Jurkat, Clone E6-1 (cell line): ENCODE results near the gene P3H1. TPM values are rescaled to one million over a fixed set of nuclear protein-coding genes. Genes with fewer than 3 reads are reported as not detected.
"Not testable (repeated sequence)": the region's sequence is repeated elsewhere in the genome, so short reads cannot be mapped to it uniquely, and the experiment has no call there.

ENCODE experiments used
- DNase-seq: peaks from one replicate; pipeline ENCODE4 v3.0.0-alpha.2; 2011; ENCODE audit warnings: low read depth, low spot score
- H3K4me3 ChIP-seq: 2 replicates; pipeline ENCODE4 v1.5.1; 2011; ENCODE audit warnings: mild to moderate bottlenecking, low read length, control low read depth, moderate library complexity
- polyA plus RNA-seq: library from polyadenylated mRNA; unstranded; fragments of >200 nt; gene quantifications from one replicate; pipeline ENCODE4 v1.2.1, GENCODE V29; 2012; ENCODE audit warnings: missing spikeins; ENCODE audit not compliant: insufficient read length, insufficient read depth

P3H1 gene, protein sequence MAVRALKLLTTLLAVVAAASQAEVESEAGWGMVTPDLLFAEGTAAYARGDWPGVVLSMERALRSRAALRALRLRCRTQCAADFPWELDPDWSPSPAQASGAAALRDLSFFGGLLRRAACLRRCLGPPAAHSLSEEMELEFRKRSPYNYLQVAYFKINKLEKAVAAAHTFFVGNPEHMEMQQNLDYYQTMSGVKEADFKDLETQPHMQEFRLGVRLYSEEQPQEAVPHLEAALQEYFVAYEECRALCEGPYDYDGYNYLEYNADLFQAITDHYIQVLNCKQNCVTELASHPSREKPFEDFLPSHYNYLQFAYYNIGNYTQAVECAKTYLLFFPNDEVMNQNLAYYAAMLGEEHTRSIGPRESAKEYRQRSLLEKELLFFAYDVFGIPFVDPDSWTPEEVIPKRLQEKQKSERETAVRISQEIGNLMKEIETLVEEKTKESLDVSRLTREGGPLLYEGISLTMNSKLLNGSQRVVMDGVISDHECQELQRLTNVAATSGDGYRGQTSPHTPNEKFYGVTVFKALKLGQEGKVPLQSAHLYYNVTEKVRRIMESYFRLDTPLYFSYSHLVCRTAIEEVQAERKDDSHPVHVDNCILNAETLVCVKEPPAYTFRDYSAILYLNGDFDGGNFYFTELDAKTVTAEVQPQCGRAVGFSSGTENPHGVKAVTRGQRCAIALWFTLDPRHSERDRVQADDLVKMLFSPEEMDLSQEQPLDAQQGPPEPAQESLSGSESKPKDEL
- 53.7 TPM for polyA plus RNA-seq

DNA sequence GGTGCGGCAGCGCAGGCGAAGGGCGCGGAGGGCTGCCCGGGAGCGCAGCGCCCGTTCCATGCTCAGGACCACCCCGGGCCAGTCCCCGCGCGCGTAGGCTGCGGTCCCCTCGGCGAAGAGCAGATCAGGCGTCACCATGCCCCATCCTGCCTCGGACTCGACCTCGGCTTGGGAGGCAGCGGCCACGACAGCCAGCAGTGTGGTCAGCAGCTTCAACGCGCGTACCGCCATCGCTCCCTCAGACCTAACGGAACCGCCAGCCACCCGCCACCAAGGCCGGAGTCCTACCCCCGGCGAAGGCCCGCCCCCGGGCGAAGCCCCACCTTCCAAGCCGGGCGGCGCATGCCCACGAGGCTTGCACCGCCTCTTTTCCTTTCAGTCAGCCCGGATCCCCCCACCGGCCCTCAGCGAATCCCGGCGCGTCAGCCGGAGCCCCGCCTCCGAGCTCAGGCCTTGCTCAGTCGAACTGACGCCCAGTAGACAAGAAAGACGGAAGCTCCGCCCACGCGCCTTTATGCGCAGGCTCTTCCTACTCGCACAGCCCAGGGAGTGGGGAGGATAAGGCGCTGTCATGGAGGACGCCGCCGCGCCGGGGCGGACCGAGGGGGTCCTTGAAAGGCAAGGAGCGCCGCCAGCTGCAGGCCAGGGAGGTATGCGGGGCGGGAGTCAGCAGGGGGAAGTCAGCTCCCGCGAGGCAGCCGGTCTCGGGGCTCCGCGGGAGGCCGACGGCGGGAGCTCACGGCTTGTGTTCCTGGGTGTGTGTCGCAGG is at the start of gene P3H1, which contains the start of gene C1orf50:
Gene P3H1 (minus strand): TSS at position 288 of the 769 bp plus-strand sequence. CDS start 57 bp downstream, at position 231.
Gene C1orf50 (plus strand): TSS at position 509 of the 769 bp plus-strand sequence. CDS start 63 bp downstream, at position 572.
- peak within 1 kb of the TSS; percentile 88 for H3K4me3 ChIP-seq
- DNase-seq = peak; percentile 99

DNA sequence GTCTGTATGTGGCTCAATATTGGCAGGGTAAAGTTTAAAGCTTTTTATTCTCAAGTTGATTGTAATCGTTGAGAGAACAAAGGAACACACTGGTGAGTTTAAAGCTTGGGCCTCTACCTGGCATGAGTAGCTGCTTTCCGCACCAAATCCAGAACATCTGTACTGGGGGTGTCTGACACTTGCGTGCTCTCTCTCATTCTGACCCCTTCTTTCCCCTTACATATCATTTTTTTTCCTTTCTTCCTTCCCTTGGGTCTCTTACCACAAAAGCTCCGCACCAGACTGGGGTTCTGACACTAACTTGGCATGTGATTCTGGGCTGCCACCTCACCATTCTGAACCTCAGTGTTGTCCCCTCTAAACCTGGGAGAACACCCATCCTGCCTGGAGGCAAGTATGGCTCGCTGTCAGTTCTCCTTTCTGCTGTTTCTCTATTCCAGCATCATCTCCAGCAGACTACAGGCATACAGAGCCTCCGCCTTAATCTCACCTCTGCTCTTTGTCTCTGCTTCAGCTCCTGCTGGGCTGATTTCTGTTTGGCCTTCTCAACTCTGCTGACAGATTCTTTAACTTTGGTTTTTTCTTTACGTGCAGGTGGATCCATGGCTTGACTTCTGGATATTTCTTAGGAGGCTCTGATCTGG is 49.2 kb upstream of the P3H1 start:
- DNase-seq = peak; percentile 10
- peak overlapping the region; percentile 80 for H3K4me3 ChIP-seq

DNA sequence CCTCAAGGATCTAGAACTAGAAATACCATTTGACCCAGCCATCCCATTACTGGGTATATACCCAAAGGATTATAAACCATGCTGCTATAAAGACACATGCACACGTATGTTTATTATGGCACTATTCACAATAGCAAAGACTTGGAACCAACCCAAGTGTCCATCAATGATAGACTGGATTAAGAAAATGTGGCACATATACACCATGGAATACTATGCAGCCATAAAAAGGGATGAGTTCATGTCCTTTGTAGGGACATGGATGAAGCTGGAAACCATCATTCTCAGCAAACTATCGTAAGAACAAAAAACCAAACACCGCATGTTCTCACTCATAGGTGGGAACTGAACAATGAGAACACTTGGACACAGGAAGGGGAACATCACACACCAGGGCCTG is 48.0 kb upstream of the P3H1 start:
- not testable (repeated sequence) for DNase-seq, H3K4me3 ChIP-seq

DNA sequence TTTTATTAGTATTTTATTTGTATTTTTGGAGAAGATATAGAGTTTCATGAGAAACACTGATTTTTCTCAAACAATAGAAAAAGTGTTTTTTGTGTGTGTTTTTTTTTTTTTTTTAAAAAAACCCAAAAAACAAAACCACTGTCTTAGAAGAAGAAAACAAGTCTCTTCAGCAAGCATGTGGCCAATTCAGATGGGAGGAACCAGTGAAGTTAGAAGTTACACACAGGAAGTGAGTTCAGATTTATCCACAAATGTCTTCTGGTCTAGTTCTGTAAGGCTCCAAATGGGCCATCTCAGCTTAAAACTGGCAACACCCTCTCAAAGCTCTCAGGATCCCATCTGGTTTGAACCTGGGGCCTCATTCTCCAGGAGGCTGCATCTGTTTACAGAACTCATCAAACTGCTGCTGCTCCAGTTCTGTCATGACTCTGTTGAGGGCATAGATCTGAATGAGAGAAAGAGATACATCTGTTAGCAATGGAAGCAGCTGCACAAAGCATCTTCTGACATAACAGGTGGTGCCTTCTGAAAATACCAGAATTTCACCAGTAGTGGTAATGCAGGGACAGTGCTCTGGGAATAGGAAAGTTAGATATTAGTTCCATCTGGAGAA is 40.3 kb upstream of the P3H1 start:
- DNase-seq = no peak
- H3K4me3 ChIP-seq = no peak overlapping the region

DNA sequence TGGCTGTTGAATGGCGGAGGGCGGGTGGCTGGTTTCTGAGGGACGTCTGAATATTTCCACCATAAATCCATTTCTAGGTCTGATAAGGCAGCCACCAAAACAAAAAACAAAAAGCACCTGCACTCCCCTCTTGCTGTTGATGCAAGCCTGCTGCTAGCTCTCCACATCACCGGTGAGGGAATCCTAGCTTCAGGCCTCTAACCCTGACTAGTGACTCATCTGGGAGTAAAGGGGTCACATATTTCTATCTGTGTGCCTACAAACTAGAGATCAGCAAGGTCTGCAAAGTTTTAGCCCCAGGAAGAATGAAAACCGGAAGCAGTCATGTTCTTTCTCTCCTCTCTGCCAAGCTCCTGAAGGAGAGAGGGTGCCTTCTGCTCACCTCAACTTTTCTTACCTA is 39.8 kb upstream of the P3H1 start:
- no peak overlapping the region for H3K4me3 ChIP-seq
- DNase-seq = no peak

DNA sequence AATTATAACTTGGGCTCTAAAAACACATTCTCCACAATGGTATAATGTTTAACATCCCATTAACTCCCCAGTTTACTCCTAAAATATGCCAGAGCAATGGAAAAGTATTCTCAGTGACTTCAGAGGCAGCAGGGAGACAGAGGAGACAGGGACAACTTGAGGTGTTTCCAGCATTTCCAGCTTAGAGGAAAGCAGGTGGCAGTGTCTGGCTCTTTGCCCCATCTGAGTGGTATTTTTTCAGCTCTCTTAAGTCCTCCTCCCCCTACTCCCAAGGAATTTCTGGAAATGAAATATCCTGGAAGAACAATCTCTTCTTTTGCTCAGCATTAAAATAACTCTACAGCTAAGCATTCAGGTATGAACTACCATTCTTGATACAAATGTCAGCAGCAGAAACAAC is 39.3 kb upstream of the P3H1 start:
- DNase-seq = no peak
- no peak overlapping the region for H3K4me3 ChIP-seq

DNA sequence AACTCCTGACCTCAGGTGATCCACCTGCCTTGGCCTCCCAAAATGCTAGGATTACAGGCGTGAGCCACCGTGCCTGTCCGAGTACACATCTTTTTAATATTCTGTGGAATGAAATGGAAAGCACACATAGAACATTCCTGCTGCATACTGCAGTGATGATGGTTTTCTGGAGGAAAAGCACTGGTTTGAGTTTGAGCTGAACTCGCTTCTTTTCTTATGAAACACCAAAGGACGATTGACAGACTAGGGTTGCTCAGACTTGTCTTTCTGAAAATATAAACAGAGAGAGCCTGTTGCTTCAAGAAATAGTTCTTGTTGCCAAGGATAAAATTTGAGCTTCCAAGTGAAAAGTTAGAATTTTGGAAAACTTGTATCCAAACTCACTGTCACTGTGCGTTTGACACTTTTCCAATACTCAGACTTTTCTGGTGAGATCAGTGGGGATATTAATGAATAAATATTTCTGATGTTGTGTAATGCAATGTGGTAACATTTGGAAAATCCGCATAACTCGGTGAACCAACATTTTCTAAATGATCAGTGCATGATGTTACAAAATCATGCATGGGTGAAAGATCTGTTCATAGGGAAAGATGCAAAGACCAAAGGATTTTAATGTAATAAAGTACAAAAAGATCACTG is 35.1 kb upstream of the P3H1 start:
- H3K4me3 ChIP-seq = no peak overlapping the region

DNA sequence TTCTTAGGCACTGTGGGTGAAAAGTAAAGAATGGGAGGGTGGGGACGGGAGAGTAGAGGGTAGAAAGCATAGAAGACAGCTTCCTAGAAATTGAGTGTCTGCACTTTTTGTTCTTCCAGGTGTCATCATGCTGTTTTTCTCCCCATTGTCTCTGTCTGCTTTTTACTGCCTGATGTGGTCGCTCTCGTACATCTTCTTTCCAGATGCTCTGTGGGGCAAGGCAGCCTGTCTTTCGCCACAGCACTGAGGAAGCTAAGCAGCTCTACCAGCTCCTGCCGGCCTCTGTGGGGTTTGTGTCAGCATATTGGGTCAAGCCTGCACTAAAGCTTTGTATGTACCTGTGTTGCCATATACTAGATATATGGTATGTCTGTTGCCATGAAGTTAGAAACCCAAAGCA is 31.2 kb upstream of the P3H1 start:
- DNase-seq = no peak
- no peak overlapping the region for H3K4me3 ChIP-seq

More for the DNA sequence above, 35.1 kb upstream of the P3H1 start:
- DNase-seq = no peak

DNA sequence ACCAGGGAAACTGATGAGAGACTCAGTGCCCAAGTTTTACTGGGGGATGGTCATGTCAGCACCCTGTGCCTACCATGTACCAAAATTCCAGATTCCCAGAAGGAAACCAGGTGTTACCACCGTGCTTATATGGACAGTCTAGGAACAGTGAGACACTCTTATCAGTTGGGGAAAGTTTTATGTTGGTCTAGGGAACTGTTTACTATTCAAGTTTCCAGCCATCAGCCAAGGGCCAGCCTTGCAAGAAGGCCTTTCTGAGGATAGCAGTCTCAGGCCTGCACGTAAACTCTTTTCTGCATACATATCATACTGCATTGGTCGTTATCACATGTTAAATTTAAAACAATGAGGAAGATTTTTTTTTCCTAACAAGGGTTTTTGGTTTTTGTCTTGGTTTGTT is 30.6 kb upstream of the P3H1 start:
- no peak overlapping the region for H3K4me3 ChIP-seq
- DNase-seq = no peak

DNA sequence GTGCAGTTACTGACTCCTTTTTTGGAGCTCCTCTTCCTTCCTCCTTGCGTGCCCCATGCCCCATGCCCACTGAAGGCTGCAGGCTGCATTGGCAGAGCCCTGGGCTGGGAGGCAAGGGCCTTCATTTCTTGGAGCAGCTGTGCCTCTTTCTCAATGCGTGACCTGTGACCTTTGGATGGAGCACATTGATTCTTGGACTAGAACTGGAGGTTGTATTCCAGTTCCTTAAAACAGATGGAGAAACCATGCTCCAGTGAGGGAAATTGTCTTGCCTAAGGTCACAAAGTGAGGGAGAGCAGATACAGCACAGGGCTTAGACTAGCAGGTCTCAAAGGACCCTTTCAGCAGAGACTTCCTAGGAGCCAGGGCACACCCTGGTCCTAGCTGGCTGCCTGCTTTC is 27.0 kb upstream of the P3H1 start:
- DNase-seq = no peak
- no peak overlapping the region for H3K4me3 ChIP-seq

DNA sequence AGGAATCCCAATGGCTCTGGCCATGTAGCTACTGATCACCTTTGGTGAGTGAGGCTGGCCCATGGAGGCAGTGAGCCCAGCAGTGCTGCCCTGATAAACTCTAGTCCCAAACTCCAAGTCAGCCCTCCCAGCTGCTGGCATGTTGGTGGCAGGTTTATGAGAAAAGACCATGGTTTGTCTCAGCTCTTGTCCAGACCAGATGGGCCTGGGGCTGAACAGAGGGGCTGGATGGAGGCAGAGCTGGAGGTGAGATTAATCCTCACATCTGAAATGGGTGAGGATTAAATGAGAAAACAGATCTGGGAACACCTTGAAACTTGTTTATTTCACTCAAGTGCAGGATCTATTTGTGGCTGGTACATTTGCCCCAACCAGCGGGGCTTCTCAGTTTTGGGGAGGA is 21.2 kb upstream of the P3H1 start:
- DNase-seq = no peak
- H3K4me3 ChIP-seq = no peak overlapping the region

DNA sequence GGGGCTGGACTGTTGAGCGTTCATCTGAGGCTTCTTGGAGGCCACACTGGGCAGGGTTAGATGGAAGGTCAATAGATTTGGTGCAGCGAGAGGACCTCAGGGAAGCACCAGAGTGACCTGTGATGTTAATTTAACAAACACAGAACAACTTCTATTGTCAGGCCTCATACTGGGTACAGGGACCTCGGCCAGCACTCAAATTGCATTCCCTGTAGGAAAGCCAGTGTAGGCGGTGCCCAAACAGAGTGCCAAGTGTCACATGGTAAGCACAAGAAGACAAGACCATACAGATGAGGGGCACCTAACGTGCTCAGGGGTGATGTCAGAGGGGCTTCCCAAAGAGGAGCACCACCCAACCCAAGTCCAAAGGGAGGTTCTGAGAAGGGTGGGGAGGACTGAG is 19.3 kb upstream of the P3H1 start:
- H3K4me3 ChIP-seq = no peak overlapping the region
- no peak for DNase-seq

DNA sequence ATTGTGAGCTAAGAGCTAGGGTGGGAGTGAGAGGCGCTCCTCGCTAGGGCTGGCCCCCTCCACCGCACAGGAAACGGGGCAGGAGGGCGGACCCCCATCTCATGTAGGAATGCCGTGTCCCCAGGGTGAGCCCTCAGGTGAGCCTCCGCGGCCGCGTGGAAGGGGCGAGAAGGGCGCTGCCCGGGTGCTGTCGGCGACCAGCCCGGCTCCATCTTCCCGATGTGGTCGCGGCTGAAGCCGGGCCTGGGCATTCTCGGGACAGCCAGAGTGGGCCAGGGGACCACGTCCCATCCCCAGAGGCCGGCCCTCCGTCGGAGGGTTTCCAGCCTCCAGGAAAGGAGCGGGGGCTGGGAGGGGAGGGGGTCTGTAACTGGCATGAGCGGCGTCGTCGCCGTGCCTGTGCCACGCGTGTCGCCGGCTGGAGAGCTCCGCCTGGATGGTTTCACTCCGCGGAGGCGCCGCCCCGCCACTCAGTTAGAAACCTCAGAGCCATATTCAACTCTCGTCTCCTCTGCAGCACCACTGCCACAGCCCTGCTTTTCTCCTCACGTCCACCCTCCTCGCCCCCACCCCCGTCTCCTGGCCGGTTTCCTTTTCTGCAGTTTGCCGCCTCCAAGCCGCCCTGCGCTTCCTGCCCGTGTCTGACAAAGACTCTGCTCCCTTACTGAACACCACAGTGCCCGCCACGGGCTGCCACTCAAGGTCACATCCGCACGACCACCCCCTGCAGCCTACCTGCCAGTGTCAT is 18.3 kb upstream of the P3H1 start, which contains the start of gene TMEM269:
Gene TMEM269 (plus strand): TSS at position 46 of the 748 bp plus-strand sequence. CDS start 4,903 bp downstream, outside the sequence.
- no peak within 1 kb of the TSS for H3K4me3 ChIP-seq
- DNase-seq = no peak

DNA sequence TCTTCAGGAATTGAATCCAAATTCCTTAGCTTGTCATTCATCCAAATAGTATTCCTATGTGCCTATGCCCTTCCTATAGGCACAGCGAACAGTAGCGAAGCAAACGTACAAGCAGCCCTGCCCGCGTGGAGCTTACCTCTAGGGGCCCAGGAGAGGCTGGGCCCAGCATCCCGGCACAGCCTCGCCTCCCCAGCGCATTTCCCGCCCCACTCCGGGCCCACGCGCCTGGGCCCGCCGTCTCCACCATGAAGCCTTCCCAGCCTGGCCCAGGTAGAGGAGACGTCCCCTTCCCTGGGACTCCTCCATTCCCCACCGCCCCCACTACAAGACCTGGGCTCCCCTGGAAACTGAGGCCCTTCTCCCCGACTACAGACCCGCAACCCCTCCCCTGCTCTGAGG is 17.7 kb upstream of the P3H1 start:
- H3K4me3 ChIP-seq = no peak overlapping the region
- DNase-seq = no peak

DNA sequence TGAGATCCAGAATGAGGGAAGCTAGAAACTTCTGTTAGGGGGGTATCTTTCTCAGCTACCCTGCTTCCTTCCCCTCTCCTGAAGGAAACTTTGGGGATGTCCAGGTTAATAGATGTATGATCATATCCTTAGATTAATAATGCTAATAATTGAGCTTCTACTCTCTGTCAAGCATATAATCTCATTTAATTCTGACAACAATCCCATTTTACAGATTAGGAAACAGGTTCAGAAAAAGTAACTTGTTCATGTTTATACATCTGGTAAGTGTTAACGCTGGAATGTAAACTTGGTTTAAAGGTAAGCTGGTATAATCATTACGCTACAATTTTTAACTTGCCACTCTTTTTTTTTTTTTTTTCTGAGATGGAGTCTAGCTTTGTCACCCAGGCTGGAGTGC is 16.3 kb upstream of the P3H1 start:
- no peak overlapping the region for H3K4me3 ChIP-seq
- no peak for DNase-seq

DNA sequence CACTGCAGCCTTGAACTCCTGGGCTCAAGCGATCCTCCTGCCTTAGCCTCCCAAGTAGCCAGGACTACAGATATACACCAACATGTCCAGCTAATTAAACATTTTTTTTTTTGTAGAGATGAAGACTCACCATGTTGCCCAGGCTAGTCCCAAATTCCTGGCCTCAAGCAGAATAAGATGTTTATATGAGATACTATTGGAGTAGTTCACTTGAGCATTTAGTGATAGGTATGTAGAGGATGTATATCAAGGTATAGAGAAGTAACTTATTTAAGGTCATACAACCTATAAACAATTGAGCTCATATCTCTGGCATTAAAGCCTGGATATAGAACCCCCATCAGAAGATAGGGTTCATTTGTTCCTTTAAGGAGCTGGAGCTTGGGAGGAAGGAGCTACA is 13.3 kb upstream of the P3H1 start:
- H3K4me3 ChIP-seq = no peak overlapping the region
- no peak for DNase-seq

DNA sequence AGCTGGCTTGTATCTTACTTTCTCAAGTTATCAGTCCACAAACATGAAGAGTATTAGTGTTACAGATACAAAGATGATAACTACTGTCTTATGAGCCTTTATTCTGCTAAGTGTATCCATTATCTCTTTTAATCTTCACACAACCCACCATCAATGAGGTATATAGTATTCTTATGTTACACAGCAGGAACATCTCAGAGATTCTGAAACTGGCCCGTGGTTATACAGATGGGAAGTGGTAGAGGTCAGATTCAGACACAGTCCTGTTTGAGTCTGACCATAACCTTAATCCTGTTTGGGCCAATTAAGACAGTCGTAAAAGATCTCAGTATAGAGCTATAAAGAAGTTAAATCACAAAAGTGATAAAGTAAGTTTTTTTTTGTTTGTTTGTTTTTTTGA is 12.9 kb upstream of the P3H1 start:
- H3K4me3 ChIP-seq = no peak overlapping the region
- no peak for DNase-seq

DNA sequence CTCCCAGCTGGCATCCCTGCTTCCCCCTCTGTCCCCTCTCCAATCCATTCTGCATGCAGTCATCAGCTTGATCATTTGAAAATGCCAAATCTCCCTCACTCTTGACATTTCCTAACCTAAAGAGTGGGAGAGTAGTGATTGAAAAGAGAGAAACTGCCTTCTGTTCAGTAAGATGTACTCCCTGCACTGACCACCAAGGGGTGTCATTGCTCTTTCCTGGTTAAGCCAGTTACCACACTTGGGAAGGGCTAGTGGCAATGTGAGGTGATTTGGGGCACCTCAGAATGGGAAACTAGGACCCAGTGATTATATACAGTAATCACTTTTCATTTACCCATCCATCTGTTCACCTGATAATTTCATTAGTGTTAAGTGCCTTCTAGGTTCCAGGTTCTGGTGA is 11.0 kb upstream of the P3H1 start:
- DNase-seq = peak; percentile 31

More for the DNA sequence above, 11.0 kb upstream of the P3H1 start:
- no peak overlapping the region for H3K4me3 ChIP-seq
